Measurements from ENCODE around the gene PLCG1. TPM values are rescaled to one million over a fixed set of nuclear protein-coding genes. Genes with fewer than 3 reads are reported as not detected.

PLCG1 gene
- total and polyA plus RNA-seq, 7 donors = 16.0 to 43.1 (median 22.9) TPM

GRCh38 chr20:41203660-41204059 is 66.3 kb downstream of the PLCG1 start:
- WGBS, 3 donors = 92 to 96% (median 93%) methylated on average over 9 of the region's 9 CpGs
- no peak for ATAC-seq
- DNase-seq = no peak
- Histone ChIP-seq H3K4me3 (no peak overlapping the region), H3K36me3 (ENCODE audit: insufficient read depth in 1 of 2, low read depth in 1 of 2) (peaks cover 0 to 33% of the 10 kb centered on the region in 2 donors), H3K4me1 (peaks cover 5% of the 10 kb centered on the region), H3K27me3 (ENCODE audit: insufficient read depth in 3 of 3, low read length in 2 of 3) (no peaks in the 10 kb centered on the region), H3K27ac (no peak overlapping the region), H3K9me3 (peaks cover 7% of the 10 kb centered on the region)
- intact Hi-C loops (cut with DNase I) = no loop called here
- TF ChIP-seq CTCF (IDR thresholded peaks at IDR 0.05) = no peak

- peaks cover 0 to 33% of the 10 kb centered on the region in 2 donors for H3K36me3 ChIP-seq (ENCODE audit: insufficient read depth in 1 of 2, low read depth in 1 of 2)
- no peak for ATAC-seq
- H3K27ac ChIP-seq = no peak overlapping the region
- peaks cover 5% of the 10 kb centered on the region for H3K4me1 ChIP-seq
- intact Hi-C loops (cut with DNase I) = no loop called here
- TF ChIP-seq CTCF (IDR thresholded peaks at IDR 0.05) = no peak
- H3K27me3 ChIP-seq (ENCODE audit: insufficient read depth in 3 of 3, low read length in 2 of 3) = no peaks in the 10 kb centered on the region
- WGBS, 3 donors = 82 to 91% (median 85%) methylated on average over 8 of the region's 8 CpGs
- no peaks in the 10 kb centered on the region for H3K9me3 ChIP-seq
- no peak for DNase-seq
- no peak overlapping the region for H3K4me3 ChIP-seq
These were observed 67.2 kb downstream of the PLCG1 start for GRCh38 chr20:41204304-41205265.

- intact Hi-C loops (cut with DNase I) = no loop called here
- peaks cover 0 to 33% of the 10 kb centered on the region in 2 donors for H3K36me3 ChIP-seq (ENCODE audit: insufficient read depth in 1 of 2, low read depth in 1 of 2)
- TF ChIP-seq CTCF (IDR thresholded peaks at IDR 0.05) = no peak
- WGBS, 3 donors = 67 to 91% (median 79%) methylated on average over 11 of the region's 11 CpGs
- H3K27ac ChIP-seq = no peak overlapping the region
- H3K27me3 ChIP-seq (ENCODE audit: insufficient read depth in 3 of 3, low read length in 2 of 3) = no peaks in the 10 kb centered on the region
- ATAC-seq (peak in 3 of 4 donors; percentile 36 to 57 (median 55)), DNase-seq (no peak)
- peaks cover 5% of the 10 kb centered on the region for H3K4me1 ChIP-seq
- H3K9me3 ChIP-seq = no peaks in the 10 kb centered on the region
- H3K4me3 ChIP-seq = no peak overlapping the region
These were observed 68.0 kb downstream of the PLCG1 start for GRCh38 chr20:41205313-41205712.

GRCh38 chr20:41213150-41213820 is 75.9 kb downstream of the PLCG1 start:
- Histone ChIP-seq H3K36me3 (ENCODE audit: insufficient read depth in 1 of 2, low read depth in 1 of 2) (no peaks in the 10 kb centered on the region), H3K4me1 (peaks cover 19% of the 10 kb centered on the region), H3K27me3 (ENCODE audit: insufficient read depth in 3 of 3, low read length in 2 of 3) (no peaks in the 10 kb centered on the region), H3K27ac (no peak overlapping the region), H3K9me3 (no peaks in the 10 kb centered on the region), H3K4me3 (no peak overlapping the region)
- intact Hi-C loops (cut with DNase I) = no loop called here
- TF ChIP-seq CTCF (IDR thresholded peaks at IDR 0.05) = no peak
- DNase-seq = no peak
- peak in 3 of 4 donors; percentile 50 to 82 (median 56) for ATAC-seq
- WGBS, 3 donors = 67 to 75% (median 74%) methylated on average over 1 of the region's 1 CpG
